Hypothalamus (tissue), 51 donors: Measurements from ENCODE around the gene AP4B1.
A peak's percentile ranks its signal among the peaks of the same experiment; 100 is the strongest.

ENCODE experiments used
- DNase-seq, 51 donors: peaks; one replicate each; lab custom pipeline; 2025; lab: John Stamatoyannopoulos, UW

The AP4B1 gene

GRCh38 chr1:113930499-113931161, 26.0 kb upstream of the AP4B1 start:
- DNase-seq: peak in 5 of 51 donors; percentile 7 to 36 (median 16)

GRCh38 chr1:113929750-113930498, 25.3 kb upstream of the AP4B1 start:
- peak in 25 of 51 donors; percentile 21 to 76 (median 53) for DNase-seq

- peak; percentile 58 to 96 (median 88) for DNase-seq
Measured at GRCh38 chr1:113928941-113929749, 24.5 kb upstream of the AP4B1 start, which contains the start of gene HIPK1. Gene HIPK1, plus strand, starts transcription at chr1:113929324.

GRCh38 chr1:113928187-113928930, 23.8 kb upstream of the AP4B1 start:
- no peak for DNase-seq

- DNase-seq: no peak
Measured at GRCh38 chr1:113924473-113924872, 19.9 kb upstream of the AP4B1 start.

GRCh38 chr1:113922957-113923356, 18.4 kb upstream of the AP4B1 start:
- no peak for DNase-seq

GRCh38 chr1:113918243-113918642, 13.6 kb upstream of the AP4B1 start:
- no peak for DNase-seq

- DNase-seq: no peak
Measured at GRCh38 chr1:113917400-113918082, 12.9 kb upstream of the AP4B1 start.

- no peak for DNase-seq
Measured at GRCh38 chr1:113916974-113917373, 12.4 kb upstream of the AP4B1 start.

- DNase-seq: no peak
Measured at GRCh38 chr1:113913887-113914664, 9.5 kb upstream of the AP4B1 start.

- no peak for DNase-seq
Measured at GRCh38 chr1:113913312-113913668, 8.7 kb upstream of the AP4B1 start.

GRCh38 chr1:113912594-113913311, 8.2 kb upstream of the AP4B1 start:
- DNase-seq: peak in 9 of 51 donors; percentile 1 to 16 (median 8)

GRCh38 chr1:113905435-113905861, 849 bp upstream of the AP4B1 start:
- DNase-seq: peak in 8 of 51 donors; percentile 37 to 71 (median 52)

GRCh38 chr1:113904293-113904673, 316 bp downstream of the AP4B1 start:
- DNase-seq: peak in 4 of 51 donors; percentile 45 to 62 (median 49)

GRCh38 chr1:113903501-113904292, 902 bp downstream of the AP4B1 start:
- peak in 2 of 51 donors; percentile 6 to 50 for DNase-seq

- no peak for DNase-seq
Measured at GRCh38 chr1:113901191-113901590, 3.4 kb downstream of the AP4B1 start.

- no peak for DNase-seq
Measured at GRCh38 chr1:113899111-113899510, 5.5 kb downstream of the AP4B1 start.
